GM18502 (cell line): Measurements from ENCODE around the gene NKD1.

Experiments used
- ATAC-seq: cut with Tn5 transposase; IDR thresholded peaks from one replicate; pipeline ENCODE4 v1.9.1; 2021; ENCODE audit warnings: mild to moderate bottlenecking; ENCODE audit not compliant: unreplicated experiment, poor library complexity

The NKD1 gene

DNA sequence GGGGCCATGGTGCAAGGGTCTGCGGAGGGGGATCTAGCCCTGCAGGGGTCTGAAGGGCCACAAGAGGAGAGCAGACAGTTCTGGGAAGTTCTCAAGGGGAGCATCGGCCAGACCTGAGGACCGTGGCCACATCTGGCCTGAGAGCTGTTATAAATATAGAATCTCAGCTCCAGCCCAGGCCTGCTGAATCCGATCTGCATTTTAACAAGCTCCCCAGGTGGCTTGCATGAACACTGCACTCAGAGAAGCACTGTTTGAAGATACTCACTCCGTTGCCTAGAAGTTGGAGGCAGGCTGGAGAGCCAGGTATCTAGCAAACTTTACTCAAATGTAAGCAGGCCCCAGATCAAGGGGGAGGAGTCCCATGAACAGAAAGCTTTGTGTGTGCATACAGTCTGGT is 61.3 kb downstream of the NKD1 start:
- ATAC-seq: no peak

DNA sequence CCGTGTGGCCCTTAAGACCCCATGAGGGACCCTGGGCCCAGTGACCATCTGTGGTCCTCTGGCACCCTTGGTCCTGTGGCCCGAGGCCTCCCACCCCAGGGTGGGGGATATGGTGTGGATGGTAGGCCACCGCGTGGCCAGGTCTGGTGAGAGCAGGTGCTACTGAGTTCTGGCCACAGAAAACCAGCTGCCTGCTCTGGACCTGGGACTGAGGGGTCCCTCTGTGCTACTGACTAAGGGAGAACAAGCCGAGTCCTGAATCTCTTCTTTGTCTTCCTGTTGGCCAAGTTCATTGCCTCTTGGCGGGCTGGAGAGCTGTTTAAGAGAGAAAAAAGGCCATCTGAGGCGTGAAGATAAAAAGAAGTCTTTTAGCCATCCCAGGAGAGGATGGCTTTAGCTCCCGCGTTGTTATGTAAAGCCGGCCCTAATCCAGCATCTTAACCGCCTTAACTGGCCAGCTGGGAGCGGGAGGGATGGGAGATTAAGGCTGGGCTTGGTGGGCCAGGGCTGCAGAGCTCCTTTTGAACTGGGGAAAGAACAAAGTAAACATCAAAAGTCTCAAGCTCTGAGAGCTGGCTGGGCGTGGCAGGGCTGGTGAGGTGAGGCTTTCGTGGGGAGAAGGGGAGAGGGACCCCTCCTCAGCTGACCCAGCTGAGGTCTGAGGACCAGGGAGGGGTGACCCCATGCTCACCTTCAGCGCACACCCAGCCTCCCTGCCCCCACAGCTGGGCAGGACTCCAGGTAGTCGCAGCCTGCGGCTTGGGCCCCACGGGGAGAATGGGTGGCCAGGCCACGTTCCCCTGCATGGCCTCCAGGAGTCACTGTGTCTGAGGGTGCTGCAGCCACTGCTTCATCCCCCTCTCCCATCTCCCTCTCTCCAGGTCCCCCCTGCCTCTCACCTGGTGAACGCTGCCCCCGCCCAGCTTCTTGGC is 62.4 kb downstream of the NKD1 start:
- no peak for ATAC-seq

DNA sequence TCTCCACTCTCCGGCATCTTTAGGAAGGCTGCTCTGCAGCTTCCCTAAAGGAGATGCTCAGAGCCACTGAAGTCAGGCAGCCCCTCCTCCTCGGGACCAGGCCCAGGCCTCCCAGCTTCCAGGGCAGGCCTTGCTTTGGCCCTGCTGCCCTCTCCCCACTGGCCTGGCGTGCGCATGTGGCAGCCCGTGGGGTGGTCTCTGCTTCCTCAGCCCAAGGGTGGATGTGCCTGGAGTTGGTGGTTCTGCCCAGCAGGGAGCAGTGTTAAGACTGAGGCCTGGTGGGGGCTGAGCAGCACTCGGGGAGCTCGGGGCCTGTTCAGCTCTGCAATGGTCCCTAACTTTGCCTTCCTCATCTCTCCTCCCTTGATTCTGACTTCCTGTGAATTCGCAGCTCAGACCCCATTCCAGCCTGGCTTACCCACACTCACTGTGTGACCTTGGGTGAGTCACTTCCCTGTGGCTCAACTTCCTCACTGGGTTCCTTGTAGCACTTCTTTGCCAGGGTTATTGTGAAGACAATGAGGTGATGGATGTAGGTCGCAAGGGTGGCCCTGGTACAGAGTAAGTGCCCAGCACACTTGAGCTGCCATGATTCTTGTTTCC is 63.2 kb downstream of the NKD1 start:
- ATAC-seq: no peak

DNA sequence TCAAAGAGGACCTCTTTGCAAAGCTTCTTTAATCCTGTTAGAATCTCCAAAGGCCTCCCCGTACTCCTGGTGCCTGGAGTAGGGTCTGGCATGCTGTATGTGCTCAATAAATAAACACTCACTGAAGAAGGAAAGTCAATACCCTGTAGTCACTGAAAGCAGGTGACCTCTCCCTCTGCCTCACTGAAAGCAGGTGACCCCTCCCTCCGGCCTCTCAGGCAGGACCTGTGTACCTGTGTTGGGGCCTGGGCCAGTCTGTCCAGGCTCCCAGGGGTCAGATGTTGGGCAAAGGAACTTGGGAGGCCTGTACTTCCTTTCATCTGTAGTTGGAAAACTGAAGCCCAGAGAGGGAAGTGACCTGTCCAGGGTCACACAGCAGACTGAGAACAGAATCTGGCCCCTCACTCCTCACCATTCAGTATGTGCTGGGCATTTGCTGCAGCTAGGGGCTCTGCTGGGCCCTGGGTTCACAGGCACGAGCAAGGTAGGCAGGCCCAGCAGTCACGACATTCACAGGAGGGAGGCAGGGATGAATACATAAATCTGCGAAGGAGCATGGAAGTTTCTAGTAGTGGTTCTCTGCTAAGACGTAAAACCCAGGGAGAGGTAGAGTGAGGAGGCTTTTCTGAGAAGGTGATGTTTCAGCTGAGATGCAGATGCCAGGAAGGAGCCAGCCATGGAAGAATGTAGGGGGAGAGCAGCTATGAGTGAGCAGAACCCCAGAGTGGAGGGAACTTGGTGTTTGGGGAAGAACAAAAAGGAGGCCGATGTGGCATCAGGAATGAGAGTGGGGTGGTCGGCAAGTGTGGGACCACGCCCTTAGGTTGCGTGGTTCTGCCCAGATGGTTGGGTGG is 64.0 kb downstream of the NKD1 start:
- no peak for ATAC-seq

DNA sequence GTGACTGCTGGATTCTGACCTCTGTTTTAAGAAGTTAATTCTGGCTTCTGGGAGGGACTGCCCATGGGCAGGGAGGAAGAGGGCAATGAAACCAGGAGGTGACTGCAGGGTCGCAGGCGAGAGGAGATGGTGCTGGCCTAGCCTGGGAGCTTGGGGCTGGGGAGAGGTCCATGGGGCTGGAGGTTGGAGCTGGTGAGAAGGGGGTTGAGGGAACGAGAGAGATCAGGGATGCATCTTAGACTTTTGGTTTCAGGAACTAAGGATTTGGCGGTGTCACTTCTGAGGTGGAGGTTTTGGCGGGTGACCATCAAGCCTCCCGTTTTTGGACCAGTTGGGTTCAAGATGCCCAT is 64.6 kb downstream of the NKD1 start:
- ATAC-seq: no peak

DNA sequence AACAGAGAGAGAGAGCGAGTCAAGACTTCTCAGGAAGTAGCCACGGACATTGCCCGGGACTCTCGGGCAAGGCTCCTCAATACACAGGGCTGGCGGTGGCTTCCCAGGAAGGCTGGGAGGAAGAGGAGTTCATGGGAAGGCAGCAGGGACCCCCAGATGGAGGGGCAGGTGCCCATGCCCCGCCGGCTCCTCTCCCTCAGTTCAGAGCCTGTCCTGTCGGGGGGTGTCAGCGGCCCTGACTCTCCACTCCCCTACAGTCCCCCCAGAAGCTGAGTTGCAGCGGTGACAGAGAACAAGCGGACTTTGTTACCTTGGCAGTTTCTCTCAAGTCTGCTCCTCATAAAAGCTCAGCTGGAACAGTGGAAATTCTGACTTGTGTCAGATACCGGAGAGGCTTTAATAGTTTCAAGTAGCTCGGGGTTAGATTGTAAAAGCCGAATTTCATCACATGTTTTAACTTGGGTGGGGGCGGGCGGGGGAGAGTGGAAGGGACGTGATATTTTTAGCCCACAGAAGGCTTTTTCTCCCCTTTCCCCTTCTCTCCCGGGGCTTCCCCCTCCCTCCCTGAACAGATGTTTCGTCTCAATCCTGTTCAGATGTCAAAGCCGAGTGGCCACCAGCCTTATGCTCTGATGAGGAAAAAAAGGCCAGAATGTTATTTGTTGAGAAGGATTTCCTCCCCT is 65.2 kb downstream of the NKD1 start:
- no peak for ATAC-seq

DNA sequence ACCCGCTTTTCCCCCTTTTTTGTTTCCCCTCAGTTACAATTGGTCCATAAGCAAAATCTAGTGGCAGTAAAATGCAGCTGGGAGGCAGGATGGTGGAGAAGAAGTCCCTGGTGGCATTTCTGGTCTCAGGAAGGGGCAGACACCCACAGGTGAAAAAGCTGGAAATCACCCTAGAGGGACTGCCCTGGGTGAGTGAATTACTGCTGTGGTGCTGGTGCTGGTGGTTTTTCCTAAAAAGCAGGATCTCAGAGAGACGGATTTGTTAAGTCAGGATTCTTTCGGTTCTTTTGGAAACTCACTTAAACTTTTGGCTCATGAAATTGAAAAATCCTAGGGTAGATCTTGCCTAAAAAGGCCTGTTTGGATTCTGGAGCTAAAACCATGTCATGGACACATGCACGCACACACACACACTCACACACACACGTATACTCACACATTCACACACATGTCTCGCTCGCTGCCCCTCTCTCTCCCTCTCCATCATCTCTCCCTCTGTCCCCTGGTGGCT is 65.8 kb downstream of the NKD1 start:
- ATAC-seq: no peak

DNA sequence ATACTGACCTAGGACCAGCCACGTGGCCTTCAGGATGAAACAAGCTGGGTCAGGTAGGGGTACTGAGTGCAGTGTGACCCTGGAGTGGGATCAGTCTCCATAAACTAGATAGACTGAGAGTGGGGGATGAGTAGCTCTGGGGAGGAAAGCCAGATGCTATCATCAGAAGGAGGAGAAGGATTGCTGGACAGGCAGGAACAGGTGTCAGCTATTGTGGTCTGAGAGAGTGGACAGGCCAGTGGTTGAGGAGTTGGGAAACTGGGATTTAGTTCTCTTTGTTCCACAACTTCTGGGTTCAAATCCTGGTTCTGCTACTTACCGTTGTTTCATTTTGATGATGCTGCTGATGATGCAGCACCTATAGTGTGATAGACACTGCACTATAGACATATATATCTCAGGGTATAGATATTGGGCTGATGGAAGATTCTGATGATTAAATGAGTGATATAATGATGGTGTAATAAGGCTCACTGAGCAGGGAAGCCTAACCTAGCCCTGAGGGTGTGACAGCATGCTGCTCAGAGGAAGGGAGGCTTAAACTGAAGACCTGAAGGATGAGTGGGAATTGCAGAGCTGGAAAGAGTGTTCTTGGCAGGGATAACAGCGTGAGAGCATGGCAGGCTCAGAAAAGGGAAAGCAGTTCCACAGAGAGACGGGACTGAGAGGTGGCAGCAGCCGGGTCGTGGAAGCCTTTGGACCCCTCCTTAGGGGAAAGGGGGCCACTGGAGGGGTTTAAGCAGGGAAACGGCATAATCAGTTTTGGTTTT is 66.9 kb downstream of the NKD1 start:
- ATAC-seq: no peak

DNA sequence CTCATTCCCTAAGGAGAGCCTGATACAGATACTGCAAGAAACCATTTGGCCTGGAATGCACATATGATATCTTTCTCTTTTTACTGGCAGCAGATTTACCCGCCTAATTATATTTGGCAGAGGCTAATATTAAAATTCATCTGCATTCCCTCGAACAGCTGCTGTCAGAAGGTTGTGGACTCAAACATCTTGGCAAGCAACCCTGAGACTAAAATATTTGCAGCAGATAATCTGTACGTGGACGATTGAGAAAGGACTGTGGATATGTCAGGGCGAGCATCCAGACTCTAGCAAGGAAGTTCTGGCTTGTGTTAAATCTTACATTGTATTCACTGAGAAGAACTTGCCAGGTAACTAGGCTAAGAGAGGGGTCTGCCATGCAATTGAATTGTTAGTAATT is 67.7 kb downstream of the NKD1 start:
- no peak for ATAC-seq

DNA sequence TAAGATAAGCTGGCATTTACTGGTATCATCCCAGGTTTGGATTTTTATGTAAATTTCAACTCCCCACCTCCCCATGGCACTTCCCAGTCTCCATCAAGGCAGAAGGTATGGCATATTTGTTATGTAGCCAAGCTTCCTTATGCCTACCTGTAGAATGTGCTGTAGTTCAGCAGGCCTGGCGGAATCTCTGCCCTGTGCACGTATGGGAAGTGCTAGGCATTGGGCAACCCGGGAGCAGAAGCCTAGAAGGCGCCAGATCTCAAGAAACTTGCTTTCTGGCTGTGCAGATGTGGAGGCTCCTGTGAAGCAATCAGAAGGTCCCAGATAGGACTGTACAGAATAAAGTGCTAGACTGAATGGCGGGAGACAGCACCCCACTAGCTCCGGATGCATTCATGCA is 68.2 kb downstream of the NKD1 start:
- ATAC-seq: no peak

DNA sequence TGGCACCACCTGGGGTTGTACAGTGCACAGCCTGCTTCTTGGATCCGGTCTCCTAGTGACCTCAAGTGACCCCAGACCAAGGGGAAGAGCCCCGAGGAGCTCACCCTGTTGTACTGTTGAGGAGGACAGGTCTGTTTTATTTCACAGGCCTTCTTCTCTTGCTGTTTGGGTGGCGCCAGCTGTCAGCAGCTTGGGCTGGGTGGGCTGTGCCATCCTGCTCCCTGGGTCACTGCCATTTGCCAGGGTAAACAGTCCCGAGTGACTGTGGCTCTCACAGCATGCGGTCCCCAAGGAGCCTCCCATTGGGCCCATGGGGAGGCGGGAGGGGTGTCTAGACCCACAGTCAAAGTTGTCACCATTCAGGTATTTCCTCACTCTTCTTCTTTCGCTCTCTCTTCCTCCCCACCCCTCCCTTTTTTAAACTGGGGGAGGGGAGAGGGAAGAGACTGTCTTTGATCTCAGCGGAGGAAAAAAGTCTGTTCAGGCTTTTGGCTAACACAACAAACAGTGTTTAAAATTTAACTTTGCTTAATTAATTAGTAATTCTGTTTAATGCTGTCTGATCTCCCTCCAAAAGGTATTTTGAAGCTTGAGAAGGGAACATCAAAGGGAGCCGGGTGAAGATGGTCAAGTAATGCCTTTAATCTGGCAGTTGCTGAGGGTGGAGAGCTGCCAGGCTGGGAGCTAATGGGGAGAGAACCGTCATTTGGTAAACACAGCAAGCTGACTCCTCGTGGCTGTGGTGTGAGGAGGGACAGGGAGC is 68.9 kb downstream of the NKD1 start:
- no peak for ATAC-seq

DNA sequence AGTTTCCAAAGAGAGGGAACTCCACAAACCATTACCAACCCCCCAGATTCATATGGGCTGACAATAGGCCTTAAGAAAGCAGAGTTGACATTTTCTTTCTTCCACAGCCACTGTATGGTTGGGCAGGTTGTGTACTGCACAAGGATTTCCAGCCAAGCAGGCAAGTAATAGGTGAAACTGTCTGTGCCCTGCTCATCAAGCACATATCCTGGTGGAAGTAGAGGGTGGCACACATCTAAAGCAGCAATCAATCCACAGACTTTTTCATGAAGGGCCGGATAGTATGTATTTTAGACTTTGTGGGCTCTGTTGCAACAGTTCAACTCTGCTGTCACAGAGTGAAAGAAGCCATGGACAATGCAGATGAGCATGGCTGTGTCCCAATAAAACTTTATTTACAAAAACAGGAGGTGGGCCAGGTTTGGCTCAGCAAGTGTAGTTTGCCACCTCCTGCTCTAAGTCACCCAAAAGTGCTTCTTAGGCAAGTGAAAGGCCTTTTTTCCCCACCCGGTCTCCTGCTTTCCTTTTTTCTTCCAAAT is 69.5 kb downstream of the NKD1 start:
- no peak for ATAC-seq

DNA sequence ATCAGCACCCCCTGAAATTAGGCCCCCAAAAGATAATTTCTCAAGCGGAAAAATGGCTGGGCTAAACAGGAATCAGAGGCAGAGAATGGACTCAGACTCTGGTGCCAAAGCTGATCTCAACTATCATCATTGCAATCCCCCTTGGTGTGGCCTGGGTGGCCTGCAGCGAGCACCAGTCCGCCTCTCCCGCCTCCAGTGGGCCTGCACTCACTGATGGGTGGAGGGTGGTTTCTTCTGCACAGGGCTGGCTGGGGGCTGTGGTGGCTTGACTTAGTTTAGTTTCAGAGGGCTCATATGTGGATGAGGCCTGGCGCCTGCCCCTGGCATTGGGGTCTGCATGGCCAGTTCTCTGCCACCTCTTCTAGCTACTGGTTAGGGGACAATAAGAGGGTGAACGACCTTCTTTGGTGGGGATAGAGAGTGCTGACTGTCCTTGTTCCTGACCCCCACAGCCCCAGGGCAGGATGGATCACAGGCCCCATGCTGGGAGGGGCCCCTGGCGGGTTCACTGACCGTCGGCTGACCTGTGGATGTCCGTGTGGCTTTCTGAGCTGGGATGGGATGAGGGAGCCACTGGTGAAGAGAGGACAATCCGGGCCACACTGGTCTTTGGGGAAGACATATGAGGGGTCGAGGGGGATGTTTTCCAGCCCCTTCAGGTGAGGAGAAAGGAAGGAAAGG is 70.2 kb downstream of the NKD1 start:
- no peak for ATAC-seq

DNA sequence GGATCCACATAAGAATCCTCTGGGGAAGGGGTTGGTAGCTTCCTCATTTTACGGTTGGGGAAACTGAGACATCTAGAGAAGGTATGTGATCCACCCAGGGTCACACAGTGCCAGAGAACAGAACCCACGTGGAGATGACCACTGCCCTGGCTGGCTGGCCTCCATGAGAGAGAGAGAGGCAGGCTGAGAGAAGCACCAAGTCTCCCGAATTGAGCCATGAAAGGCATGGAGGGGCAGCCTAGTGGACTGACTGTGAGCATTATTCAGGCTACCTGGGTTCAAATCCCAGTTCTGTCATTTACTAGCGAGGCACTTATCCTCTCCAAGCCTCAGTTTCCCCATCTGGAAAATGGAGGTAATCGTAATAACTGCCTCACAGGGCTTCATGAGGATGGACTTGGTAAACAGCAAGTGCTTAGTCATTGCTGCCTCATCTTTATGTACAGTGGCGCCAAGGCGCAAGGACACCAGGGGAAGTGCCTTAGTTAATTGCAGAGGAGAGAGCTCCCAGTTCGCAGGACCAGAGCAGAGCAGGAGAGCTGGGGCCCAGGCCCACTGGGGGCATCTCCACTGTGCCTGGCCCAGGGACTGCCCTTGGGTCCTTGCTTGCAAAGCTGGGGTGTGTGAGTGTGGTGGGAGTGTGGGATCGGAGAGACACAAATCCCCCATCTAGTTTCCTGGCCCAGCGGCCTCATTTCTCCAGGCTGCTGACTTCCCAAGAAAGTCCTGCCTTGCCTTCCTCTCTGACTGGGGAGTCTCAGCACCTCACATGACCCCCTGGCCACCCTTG is 71.7 kb downstream of the NKD1 start:
- ATAC-seq: no peak

DNA sequence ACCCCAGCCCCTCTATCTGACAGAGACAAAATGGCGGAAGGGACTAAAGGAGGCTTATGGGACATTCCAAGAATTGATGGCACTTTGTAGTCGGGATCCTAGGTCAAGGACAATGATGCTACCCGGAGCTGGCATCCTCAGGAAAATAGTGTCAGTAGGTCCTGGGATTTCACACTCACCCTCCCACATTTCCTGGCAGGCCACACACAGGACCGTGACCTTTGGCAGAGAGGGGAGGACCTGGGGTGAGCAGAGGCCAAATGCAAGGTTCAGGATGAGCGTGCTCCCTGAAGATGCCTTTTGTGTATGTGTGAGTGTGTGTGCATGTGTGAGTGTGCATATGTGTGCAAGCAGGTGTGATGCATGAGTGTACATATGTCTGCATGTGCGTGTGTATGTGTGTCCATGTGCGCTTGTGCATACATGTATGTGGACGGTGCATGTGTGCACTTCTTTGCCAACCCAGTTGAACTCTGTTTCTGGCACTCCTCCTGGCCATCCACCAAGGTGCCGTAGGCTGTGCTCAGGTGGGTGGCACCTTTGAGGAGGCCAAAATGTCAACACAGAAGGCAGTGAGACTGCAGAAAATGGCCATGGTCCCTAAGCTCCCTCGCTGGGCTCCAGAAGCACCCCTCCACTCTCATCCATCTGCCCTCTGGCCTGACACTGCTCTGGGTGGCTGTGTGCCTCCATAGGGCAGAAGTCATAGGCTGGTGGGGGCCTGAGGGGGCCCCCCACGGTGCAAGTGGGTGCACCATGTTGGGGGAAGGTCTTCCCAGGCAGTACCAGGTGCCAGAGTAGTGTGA is 72.7 kb downstream of the NKD1 start:
- no peak for ATAC-seq

DNA sequence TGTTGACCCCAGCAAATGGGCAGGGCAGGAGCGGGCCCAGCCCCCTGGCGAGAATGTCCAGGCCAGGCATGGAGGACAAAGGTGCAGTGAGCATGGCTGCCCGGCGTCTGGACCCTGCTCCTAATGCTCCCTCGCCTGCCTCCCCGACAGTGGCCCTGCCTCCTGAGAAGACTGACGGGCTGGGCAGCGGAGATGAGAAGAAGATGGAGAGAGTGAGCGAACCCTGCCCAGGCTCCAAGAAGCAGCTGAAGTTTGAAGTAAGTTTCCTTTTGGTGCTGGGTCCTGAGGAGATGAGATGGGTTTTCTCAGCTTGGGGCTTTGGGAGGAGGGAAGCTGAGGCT is 73.2 kb downstream of the NKD1 start:
- ATAC-seq: no peak

DNA sequence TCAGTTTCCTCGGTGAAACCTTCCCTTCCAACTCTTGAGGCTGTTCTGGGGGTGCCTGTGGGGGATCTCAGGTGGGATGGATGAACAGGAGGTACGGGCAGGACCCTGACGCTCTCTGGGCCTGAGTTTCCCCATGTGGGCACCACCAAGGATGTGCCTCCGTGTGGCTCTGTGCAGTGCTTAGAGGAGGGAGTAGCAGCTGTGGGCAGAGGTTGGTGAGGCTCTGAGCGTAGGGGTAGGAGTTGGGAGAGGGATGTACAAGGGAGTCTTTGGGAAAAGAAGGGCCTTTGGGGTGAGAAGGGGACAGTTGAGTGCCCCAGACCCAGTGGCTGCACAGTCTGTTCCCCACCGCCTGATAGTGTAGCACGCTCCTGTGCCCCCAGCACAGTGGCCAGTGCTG is 73.8 kb downstream of the NKD1 start:
- no peak for ATAC-seq
